GM10248 (cell line): ENCODE data around the gene VAV2.

Source experiments
- CTCF ChIA-PET: fragments of 300-600 bp; sonication (Branson Sonifier 250); formaldehyde crosslinking; extraction: SDS; loops from one replicate; lab custom pipeline; 2021; ENCODE audit warnings: antibody characterized with exemption; lab: Yijun Ruan, JAX
- POLR2A ChIA-PET: fragments of 350-650 bp; sonication (Branson Sonifier 250); formaldehyde crosslinking; extraction: SDS; loops from one replicate; lab custom pipeline; 2020; ENCODE audit warnings: antibody characterized with exemption; lab: Yijun Ruan, JAX
- DNase-seq: peaks from one replicate; pipeline ENCODE4 v3.0.0; 2012; ENCODE audit errors: extremely low spot score
- CTCF ChIP-seq: IDR thresholded peaks from 2 replicates; pipeline ENCODE4 v1.5.1; 2012; ENCODE audit warnings: mild to moderate bottlenecking, low read depth; ENCODE audit errors: extremely low read depth, missing control alignments, control extremely low read depth

The VAV2 gene

GRCh38 chr9:134024828-134025605 is 32.9 kb upstream of the VAV2 start, which contains the start of gene BRD3OS:
Gene BRD3OS, plus strand, starts transcription at chr9:134025481. Its CDS starts 1,267 bp downstream, at chr9:134026748.
- peak; percentile 96 for DNase-seq
- POLR2A ChIA-PET: interaction anchor here (0.6 to 0.9 kb wide), 7 partner anchors 59 to 1033 kb away, joined by 3 to 12 read pairs (median 5); no protein-coding TSS in a partner anchor
- TF ChIP-seq CTCF: no peak
- CTCF ChIA-PET: interaction anchor here (1.2 to 3.5 kb wide), 4 partner anchors 15 to 137 kb away, joined by 3 to 19 read pairs (median 4); no protein-coding TSS in a partner anchor

GRCh38 chr9:134024214-134024792 is 32.2 kb upstream of the VAV2 start:
- ChIA-PET CTCF (interaction anchor here (3.5 kb wide), 1 partner anchor 30 kb away, joined by 19 read pairs; no protein-coding TSS in a partner anchor), POLR2A (interaction anchor here (0.7 kb wide), 1 partner anchor 931 kb away, joined by 6 read pairs; no protein-coding TSS in a partner anchor)
- TF ChIP-seq CTCF: no peak
- no peak for DNase-seq

- no peak for TF ChIP-seq CTCF
- ChIA-PET POLR2A (no interaction called here), CTCF (no interaction called here)
- DNase-seq: no peak
Measured at GRCh38 chr9:134014946-134015345, 22.8 kb upstream of the VAV2 start.

- ChIA-PET CTCF (interaction anchor here (1.6 to 2.4 kb wide), 2 partner anchors 16 to 18 kb away, joined by 3 to 5 read pairs; no protein-coding TSS in a partner anchor), POLR2A (no interaction called here)
- no peak for DNase-seq
- TF ChIP-seq CTCF: no peak
Measured at GRCh38 chr9:134011401-134011800, 19.3 kb upstream of the VAV2 start.

- TF ChIP-seq CTCF: no peak
- no peak for DNase-seq
- ChIA-PET CTCF (interaction anchor here (1.6 to 2.4 kb wide), 2 partner anchors 15 to 17 kb away, joined by 3 to 5 read pairs; no protein-coding TSS in a partner anchor), POLR2A (no interaction called here)
Measured at GRCh38 chr9:134010310-134011173, 18.4 kb upstream of the VAV2 start.
